NCI-H2196 (cell line): ENCODE measurements around the gene ECHS1.
"Not testable (repeated sequence)": the region's sequence is repeated elsewhere in the genome, so short reads cannot be mapped to it uniquely, and the experiment has no call there.

Source experiments
- DNase-seq: peaks from one replicate; lab custom pipeline; 2025; ENCODE audit not compliant: unreplicated experiment; lab: John Stamatoyannopoulos, UW

ECHS1 gene

GRCh38 chr10:133400624-133401424, 27.7 kb upstream of the ECHS1 start:
- DNase-seq = no peak

- no peak for DNase-seq
Observed at GRCh38 chr10:133399123-133399601, 26.0 kb upstream of the ECHS1 start.

- DNase-seq = no peak
Observed at GRCh38 chr10:133397938-133398337, 24.8 kb upstream of the ECHS1 start.

GRCh38 chr10:133396035-133396624, 23.0 kb upstream of the ECHS1 start:
- no peak for DNase-seq

GRCh38 chr10:133394801-133395221, 21.7 kb upstream of the ECHS1 start:
- no peak for DNase-seq

- peak; percentile 90 for DNase-seq
Observed at GRCh38 chr10:133394064-133394663, 21.0 kb upstream of the ECHS1 start, which contains the start of gene MTG1. Gene MTG1 (plus strand): TSS chr10:133394157. CDS start chr10:133394221, 64 bp downstream.

GRCh38 chr10:133393401-133394063, 20.4 kb upstream of the ECHS1 start:
- no peak for DNase-seq

- no peak for DNase-seq
Observed at GRCh38 chr10:133391761-133392518, 18.8 kb upstream of the ECHS1 start.

GRCh38 chr10:133391249-133391635, 18.1 kb upstream of the ECHS1 start:
- no peak for DNase-seq

GRCh38 chr10:133390597-133391248, 17.6 kb upstream of the ECHS1 start:
- DNase-seq = no peak

- no peak for DNase-seq
Observed at GRCh38 chr10:133388973-133389818, 16.0 kb upstream of the ECHS1 start.

- no peak for DNase-seq
Observed at GRCh38 chr10:133388236-133388972, 15.2 kb upstream of the ECHS1 start.

- not testable (repeated sequence) for DNase-seq
Observed at GRCh38 chr10:133386951-133387350, 13.8 kb upstream of the ECHS1 start.

- DNase-seq = no peak
Observed at GRCh38 chr10:133385214-133385613, 12.1 kb upstream of the ECHS1 start.

- no peak for DNase-seq
Observed at GRCh38 chr10:133384071-133384470, 10.9 kb upstream of the ECHS1 start.

GRCh38 chr10:133383551-133383950, 10.4 kb upstream of the ECHS1 start:
- DNase-seq = no peak

- no peak for DNase-seq
Observed at GRCh38 chr10:133381036-133381435, 7.9 kb upstream of the ECHS1 start.

- DNase-seq = no peak
Observed at GRCh38 chr10:133379801-133380666, 6.9 kb upstream of the ECHS1 start.
